Gastroesophageal sphincter (tissue), 4 donors: Measurements from ENCODE around the gene NAV2. TPM values are rescaled to one million over a fixed set of nuclear protein-coding genes. Genes with fewer than 3 reads are reported as not detected.
A peak's percentile ranks its signal among the peaks of the same experiment; 100 is the strongest.

Experiments used
- ATAC-seq: fragments of 150-250 bp; one replicate; pipeline ENCODE4 v1.9.1; 2016; ENCODE audit warnings: mild to moderate bottlenecking, moderate library complexity
- H3K27ac ChIP-seq, 4 donors: fragments of 200-600 bp; sonication (generic) in 3 of 4; 1 replicate in 3 of 4; 2 replicates in 1 of 4; pipeline ENCODE4 v1.5.1; 2016 to 2019
- H3K27me3 ChIP-seq: fragments of 200-600 bp; sonication (generic); one replicate; pipeline ENCODE4 v1.5.1; 2019
- H3K36me3 ChIP-seq, 2 donors: fragments of 200-600 bp; sonication (generic); one replicate each; pipeline ENCODE4 v1.5.1; 2019; ENCODE audit warnings: control low read depth in 1 of 2
- H3K4me1 ChIP-seq, 3 donors: fragments of 200-600 bp; sonication (generic); 1 replicate in 2 of 3; 2 replicates in 1 of 3; pipeline ENCODE4 v1.5.1; 2016 to 2019; ENCODE audit warnings: control low read depth in 2 of 3
- H3K4me3 ChIP-seq, 2 donors: fragments of 200-600 bp; sonication (generic); one replicate each; pipeline ENCODE4 v1.5.1; 2019; ENCODE audit warnings: mild to moderate bottlenecking in 1 of 2, moderate library complexity in 1 of 2
- H3K9me3 ChIP-seq, 3 donors: fragments of 200-600 bp; sonication (generic); one replicate each; pipeline ENCODE4 v1.5.1; 2017 to 2019; ENCODE audit warnings: control low read depth in 2 of 3
- CTCF ChIP-seq, 4 experiments: fragments of 200-600 bp in 2 of 4; fragments of 450-650 bp in 2 of 4; sonication (generic) in 1 of 4; IDR thresholded peaks; one replicate each; pipeline ENCODE4 v1.5.1; 2017 to 2019; ENCODE audit warnings: antibody characterized with exemption in 4 of 4, mild to moderate bottlenecking in 2 of 4, moderate library complexity in 2 of 4
- EP300 ChIP-seq: sonication (generic); formaldehyde crosslinking; IDR thresholded peaks from one replicate; pipeline ENCODE4 v1.6.1; 2017; ENCODE audit warnings: antibody characterized with exemption, mild to moderate bottlenecking
- POLR2A ChIP-seq, 2 donors: fragments of 450-650 bp; IDR thresholded peaks; one replicate each; pipeline ENCODE4 v1.6.1; 2017; ENCODE audit warnings: antibody characterized with exemption in 2 of 2, mild to moderate bottlenecking in 2 of 2, moderate library complexity in 1 of 2
- POLR2AphosphoS5 ChIP-seq: sonication (generic); formaldehyde crosslinking; IDR thresholded peaks from one replicate; pipeline ENCODE4 v1.6.1; 2017; ENCODE audit warnings: antibody characterized with exemption
- WGBS, 2 donors: methylation state at CpG; one replicate each; pipeline ENCODE4 v1.1.5; 2018; ENCODE audit warnings: low coverage in 1 of 2; 5-methylcytosine and 5-hydroxymethylcytosine counted together
- total RNA-seq, 4 donors: library from RNA; depleted of rRNA; stranded (reverse); fragments of >200 nt; gene quantifications; one replicate each; pipeline ENCODE4 v1.1.0, GENCODE V29; 2016

NAV2 gene
- total RNA-seq, 4 donors from 2014 or later = 19.5 to 57.1 (median 43.4) TPM

GRCh38 chr11:20110908-20111669, 398.5 kb downstream of the NAV2 start:
- Histone ChIP-seq H3K27ac (peak overlapping the region in 3 of 4 donors; percentile 83 to 94 (median 86)), H3K9me3 (no peaks in the 10 kb centered on the region), H3K4me3 (no peak overlapping the region), H3K4me1 (peaks cover 5 to 40% (median 22%) of the 10 kb centered on the region in 3 donors), H3K36me3 (peaks cover 0 to 60% of the 10 kb centered on the region in 2 donors), H3K27me3 (no peaks in the 10 kb centered on the region)
- peak; percentile 20 for ATAC-seq
- 13 to 27% methylated on average over 3 to 6 of the region's 8 CpGs for WGBS, 2 donors
- peak; percentile 71 for TF ChIP-seq POLR2AphosphoS5
- peak in 3 of 4 experiments; percentile 63 to 79 (median 68) for TF ChIP-seq CTCF (IDR thresholded peaks at IDR 0.05)
- TF ChIP-seq POLR2A (IDR thresholded peaks at IDR 0.05) = no peak

- WGBS, 2 donors = 20% methylated on average over 1 of the region's 1 CpG; no CpG with 5 or more reads in 1 of the 2 donors
- no peak overlapping the region for H3K4me3 ChIP-seq
- no peaks in the 10 kb centered on the region for H3K27me3 ChIP-seq
- H3K9me3 ChIP-seq = no peaks in the 10 kb centered on the region
- TF ChIP-seq EP300 = no peak
- TF ChIP-seq CTCF (IDR thresholded peaks at IDR 0.05) = no peak
- no peak for TF ChIP-seq POLR2AphosphoS5
- no peak for TF ChIP-seq POLR2A (IDR thresholded peaks at IDR 0.05)
- peaks cover 0 to 60% of the 10 kb centered on the region in 2 donors for H3K36me3 ChIP-seq
- ATAC-seq = no peak
- H3K4me1 ChIP-seq = peaks cover 5 to 46% (median 22%) of the 10 kb centered on the region in 3 donors
- peak overlapping the region; percentile 61 to 94 (median 84) for H3K27ac ChIP-seq
Measured at GRCh38 chr11:20111871-20112270, 399.2 kb downstream of the NAV2 start.

GRCh38 chr11:20112291-20113148, 399.9 kb downstream of the NAV2 start:
- ATAC-seq = peak; percentile 96
- Histone ChIP-seq H3K9me3 (no peaks in the 10 kb centered on the region), H3K27me3 (no peaks in the 10 kb centered on the region), H3K36me3 (peaks cover 0 to 62% of the 10 kb centered on the region in 2 donors), H3K4me1 (peaks cover 5 to 53% (median 22%) of the 10 kb centered on the region in 3 donors), H3K4me3 (peak overlapping the region in 1 of 2 donors; percentile 18), H3K27ac (peak overlapping the region; percentile 61 to 94 (median 84))
- TF ChIP-seq POLR2A (IDR thresholded peaks at IDR 0.05) = no peak
- TF ChIP-seq POLR2AphosphoS5 = peak; percentile 68
- 10 to 67% methylated on average over 1 to 2 of the region's 15 CpGs for WGBS, 2 donors

GRCh38 chr11:20113149-20113438, 400.5 kb downstream of the NAV2 start:
- H3K27me3 ChIP-seq = no peaks in the 10 kb centered on the region
- H3K9me3 ChIP-seq = no peaks in the 10 kb centered on the region
- H3K4me1 ChIP-seq = peaks cover 5 to 54% (median 22%) of the 10 kb centered on the region in 3 donors
- peak overlapping the region; percentile 61 to 94 (median 84) for H3K27ac ChIP-seq
- 39 to 58% methylated on average over 2 to 5 of the region's 5 CpGs for WGBS, 2 donors
- no peak overlapping the region for H3K4me3 ChIP-seq
- peaks cover 0 to 62% of the 10 kb centered on the region in 2 donors for H3K36me3 ChIP-seq
- no peak for ATAC-seq
- no peak for TF ChIP-seq EP300
- TF ChIP-seq POLR2A (IDR thresholded peaks at IDR 0.05) = no peak
- TF ChIP-seq POLR2AphosphoS5 = no peak
- TF ChIP-seq CTCF (IDR thresholded peaks at IDR 0.05) = no peak

- no peaks in the 10 kb centered on the region for H3K9me3 ChIP-seq
- H3K4me1 ChIP-seq = peaks cover 5 to 54% (median 22%) of the 10 kb centered on the region in 3 donors
- TF ChIP-seq POLR2A (IDR thresholded peaks at IDR 0.05) = no peak
- no peak for TF ChIP-seq EP300
- TF ChIP-seq CTCF (IDR thresholded peaks at IDR 0.05) = no peak
- no peak for TF ChIP-seq POLR2AphosphoS5
- H3K4me3 ChIP-seq = no peak overlapping the region
- ATAC-seq = no peak
- H3K27me3 ChIP-seq = no peaks in the 10 kb centered on the region
- peaks cover 0 to 62% of the 10 kb centered on the region in 2 donors for H3K36me3 ChIP-seq
- H3K27ac ChIP-seq = peak overlapping the region in 1 of 4 donors; percentile 44
- WGBS, 2 donors = 87 to 100% methylated on average over 1 to 6 of the region's 10 CpGs
Measured at GRCh38 chr11:20114588-20114987, 402.0 kb downstream of the NAV2 start.
